Left lung (tissue), 10 donors: ENCODE results near the gene PPP1R3D. TPM values are rescaled to one million over a fixed set of nuclear protein-coding genes. Genes with fewer than 3 reads are reported as not detected.
"Not testable (repeated sequence)": the region's sequence is repeated elsewhere in the genome, so short reads cannot be mapped to it uniquely, and the experiment has no call there.

Source experiments
- ATAC-seq: fragments of 200-7000 bp; cut with Tn5 transposase; one replicate; pipeline ENCODE4 v1.9.1; 2020; ENCODE audit warnings: moderate library complexity
- DNase-seq, 4 donors: peaks; one replicate each; pipeline ENCODE4 v3.0.0-alpha.2; 2013 to 2020
- H3K27ac ChIP-seq, 2 donors: fragments of 200-600 bp; sonication (generic) in 1 of 2; one replicate each; pipeline versions ENCODE4 v1.5.0 to v1.8.0; 2020 to 2021
- H3K27me3 ChIP-seq, 2 donors: fragments of 200-600 bp; sonication (generic) in 1 of 2; one replicate each; pipeline versions ENCODE4 v1.5.0 to v1.8.0; 2020 to 2021
- H3K36me3 ChIP-seq, 2 donors: fragments of 200-600 bp; sonication (generic) in 1 of 2; one replicate each; pipeline versions ENCODE4 v1.5.0 to v1.8.0; 2020 to 2021
- H3K4me1 ChIP-seq, 2 donors: fragments of 200-600 bp; one replicate each; pipeline ENCODE4 v1.8.0; 2021
- H3K4me3 ChIP-seq, 2 donors: fragments of 200-600 bp; sonication (generic) in 1 of 2; one replicate each; pipeline versions ENCODE4 v1.5.0 to v1.8.0; 2020 to 2021; ENCODE audit warnings: mild to moderate bottlenecking in 1 of 2
- H3K9me3 ChIP-seq, 2 donors: fragments of 200-600 bp; sonication (generic) in 1 of 2; one replicate each; pipeline versions ENCODE4 v1.5.0 to v1.8.0; 2020 to 2021
- intact Hi-C, 2 donors: fragments of 100-400 bp; cut with DNase I; formaldehyde crosslinking; loops; one replicate each; pipeline versions ENCODE4 v1.11.2 to v1.14.2; 2022
- polyA plus RNA-seq, 6 donors: library from polyadenylated mRNA; unstranded; fragments of 120-200 nt; gene quantifications; one replicate each; pipeline ENCODE4 v1.2.1, GENCODE V29; 2013; ENCODE audit not compliant: insufficient read length in 6 of 6
- total RNA-seq, 2 donors: library from RNA; stranded (reverse); fragmentation: NEBNext Ultra II Directional; extraction: Animal tissue kit (Norgen Biotek cat#: 25700); gene quantifications; one replicate each; pipeline ENCODE4 v1.2.1, GENCODE V29; 2021
- TF ChIP-seq, protein P1 (sequence below), 2 donors: fragments of 200-600 bp; sonication (generic) in 1 of 2; IDR thresholded peaks; one replicate each; pipeline versions ENCODE4 v1.5.0 to v1.8.0; 2021; ENCODE audit warnings: antibody characterized with exemption in 2 of 2
- donor health status: DM: no; HTN: yes; CAD: no.
- donor health status: DM: no; HTN: no; CAD: no.

PPP1R3D gene
- total and polyA plus RNA-seq, 8 donors = 5.4 to 13.4 (median 5.7) TPM

DNA sequence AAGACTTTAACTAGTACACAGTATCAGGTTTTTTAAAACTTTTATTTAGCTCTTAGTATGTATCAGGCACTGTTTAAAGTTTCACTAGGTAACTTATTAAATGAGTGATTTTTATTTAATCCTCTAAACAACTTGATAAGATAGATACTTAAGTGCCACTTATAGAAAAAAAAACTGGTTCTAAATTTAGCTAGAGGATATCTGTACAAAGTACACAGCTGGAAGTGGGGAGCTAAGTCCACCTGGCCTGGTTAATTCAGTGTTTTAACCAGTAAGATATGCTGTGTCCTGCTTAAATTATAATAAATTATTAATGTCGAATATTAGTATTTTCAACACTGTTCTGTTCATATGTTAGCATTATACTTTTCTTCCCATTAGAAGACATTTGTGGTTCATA, 44.2 kb downstream of the PPP1R3D start:
- Histone ChIP-seq H3K36me3 (no peaks in the 10 kb centered on the region), H3K27me3 (no peaks in the 10 kb centered on the region), H3K4me1 (no peaks in the 10 kb centered on the region), H3K27ac (no peak overlapping the region), H3K4me3 (no peak overlapping the region), H3K9me3 (no peaks in the 10 kb centered on the region)
- intact Hi-C loops = no loop called here
- no peak for DNase-seq
- peak; percentile 27 for ATAC-seq
- TF ChIP-seq, protein P1, sequence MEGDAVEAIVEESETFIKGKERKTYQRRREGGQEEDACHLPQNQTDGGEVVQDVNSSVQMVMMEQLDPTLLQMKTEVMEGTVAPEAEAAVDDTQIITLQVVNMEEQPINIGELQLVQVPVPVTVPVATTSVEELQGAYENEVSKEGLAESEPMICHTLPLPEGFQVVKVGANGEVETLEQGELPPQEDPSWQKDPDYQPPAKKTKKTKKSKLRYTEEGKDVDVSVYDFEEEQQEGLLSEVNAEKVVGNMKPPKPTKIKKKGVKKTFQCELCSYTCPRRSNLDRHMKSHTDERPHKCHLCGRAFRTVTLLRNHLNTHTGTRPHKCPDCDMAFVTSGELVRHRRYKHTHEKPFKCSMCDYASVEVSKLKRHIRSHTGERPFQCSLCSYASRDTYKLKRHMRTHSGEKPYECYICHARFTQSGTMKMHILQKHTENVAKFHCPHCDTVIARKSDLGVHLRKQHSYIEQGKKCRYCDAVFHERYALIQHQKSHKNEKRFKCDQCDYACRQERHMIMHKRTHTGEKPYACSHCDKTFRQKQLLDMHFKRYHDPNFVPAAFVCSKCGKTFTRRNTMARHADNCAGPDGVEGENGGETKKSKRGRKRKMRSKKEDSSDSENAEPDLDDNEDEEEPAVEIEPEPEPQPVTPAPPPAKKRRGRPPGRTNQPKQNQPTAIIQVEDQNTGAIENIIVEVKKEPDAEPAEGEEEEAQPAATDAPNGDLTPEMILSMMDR (IDR thresholded peaks at IDR 0.05) = no peak

DNA sequence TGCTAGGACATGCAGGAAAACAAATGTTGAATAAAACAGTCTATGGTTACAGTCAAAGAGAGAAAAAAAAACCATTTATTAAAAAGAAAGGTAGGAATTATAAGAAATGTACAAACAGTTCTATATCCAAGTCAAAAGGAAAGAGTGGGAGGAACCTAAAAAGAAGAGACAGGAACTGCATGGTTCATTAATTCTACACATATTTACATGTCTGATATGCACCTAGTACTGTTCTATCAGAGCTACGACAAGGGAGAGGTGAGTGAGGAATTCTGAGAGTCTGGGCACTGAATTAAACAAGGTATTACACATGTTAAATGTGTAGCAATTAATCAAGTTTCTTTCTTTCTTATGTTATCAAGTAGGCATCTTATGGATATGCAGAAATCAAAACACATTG, 48.5 kb downstream of the PPP1R3D start:
- intact Hi-C loops = no loop called here
- ATAC-seq = no peak

DNA sequence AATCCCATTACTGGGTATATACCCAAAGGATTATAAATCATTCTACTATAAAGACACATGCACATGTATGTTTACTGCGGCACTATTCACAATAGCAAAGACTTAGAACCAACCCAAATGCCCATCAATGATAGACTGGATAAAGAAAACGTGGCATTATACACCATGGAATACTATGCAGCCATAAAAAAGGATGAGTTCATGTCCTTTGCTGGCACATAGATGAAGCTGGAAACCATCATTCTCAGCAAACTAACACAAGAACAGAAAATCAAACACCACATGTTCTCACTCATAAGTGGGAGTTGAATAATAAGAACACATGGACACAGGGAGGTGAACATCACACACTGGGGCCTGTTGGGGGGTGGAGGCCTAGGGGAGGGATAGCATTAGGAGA, 50.1 kb downstream of the PPP1R3D start:
- H3K27ac ChIP-seq, ATAC-seq, H3K9me3 ChIP-seq, H3K36me3 ChIP-seq, intact Hi-C loops, H3K4me3 ChIP-seq, DNase-seq, H3K4me1 ChIP-seq, H3K27me3 ChIP-seq: not testable (repeated sequence)

More for the DNA sequence above, 48.5 kb downstream of the PPP1R3D start:
- Histone ChIP-seq H3K27ac (no peak overlapping the region), H3K36me3 (no peaks in the 10 kb centered on the region), H3K4me3 (no peak overlapping the region), H3K4me1 (no peaks in the 10 kb centered on the region), H3K27me3 (no peaks in the 10 kb centered on the region), H3K9me3 (no peaks in the 10 kb centered on the region)
- TF ChIP-seq, protein P1 (IDR thresholded peaks at IDR 0.05) = no peak
- no peak for DNase-seq

DNA sequence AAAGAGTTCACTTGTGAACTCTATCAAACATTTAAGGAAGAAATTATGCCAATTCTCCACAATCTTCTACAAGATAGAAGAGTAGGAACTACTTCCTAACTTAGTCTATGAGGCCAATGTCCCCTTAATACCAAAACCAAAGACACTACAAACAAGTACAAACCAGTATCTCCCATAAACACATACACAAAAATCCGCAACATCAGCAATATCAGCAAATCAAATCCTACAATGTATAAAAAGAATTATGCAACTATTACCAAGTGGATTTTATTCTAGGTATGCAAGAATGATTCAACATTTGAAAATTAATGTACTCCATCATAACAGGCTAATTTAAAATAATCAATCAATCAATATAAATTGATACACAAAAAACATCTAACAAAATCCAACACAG, 52.1 kb downstream of the PPP1R3D start:
- no peak overlapping the region for H3K4me3 ChIP-seq
- no peaks in the 10 kb centered on the region for H3K4me1 ChIP-seq
- no peaks in the 10 kb centered on the region for H3K9me3 ChIP-seq
- ATAC-seq (no peak), DNase-seq (no peak)
- TF ChIP-seq, protein P1 (IDR thresholded peaks at IDR 0.05) = no peak
- intact Hi-C loops = no loop called here
- no peak overlapping the region for H3K27ac ChIP-seq
- no peaks in the 10 kb centered on the region for H3K27me3 ChIP-seq
- no peaks in the 10 kb centered on the region for H3K36me3 ChIP-seq

Other genes with a start within 250 kb of the PPP1R3D start
- gene SYCP2, start 6.7 kb downstream of the PPP1R3D start, total RNA-seq = 1 to 10 TPM; 1.8 to 7.0 TPM
- 10 to 100 TPM in 3 of 6 donors, 1 to 10 TPM in 3; 8.8 to 12.0 (median 10.0) TPM for gene SYCP2, start 6.7 kb downstream of the PPP1R3D start, polyA plus RNA-seq
- 10 to 100 TPM; 15.6 to 20.1 TPM for gene FAM217B, start 84 bp upstream of the PPP1R3D start, total RNA-seq
- gene FAM217B, start 84 bp upstream of the PPP1R3D start, polyA plus RNA-seq = 10 to 100 TPM; 16.0 to 23.0 (median 20.7) TPM
- gene CDH26, start 18.1 kb upstream of the PPP1R3D start, total RNA-seq = 1 to 10 TPM; 6.0 to 7.3 TPM
- 1 to 10 TPM; 1.6 to 2.7 (median 1.9) TPM for gene CDH26, start 18.1 kb upstream of the PPP1R3D start, polyA plus RNA-seq